NT2/D1 (cell line): ENCODE data around the gene MCTP1.

Experiments
- SUZ12 ChIP-seq: IDR thresholded peaks from 2 replicates; pipeline ENCODE4 v1.6.1; 2011; ENCODE audit not compliant: insufficient read length, insufficient read depth; ENCODE audit errors: extremely low read depth
- YY1 ChIP-seq: IDR thresholded peaks from 2 replicates; pipeline ENCODE4 v1.6.1; 2011; ENCODE audit not compliant: insufficient read length, insufficient read depth
- ZNF274 ChIP-seq: IDR thresholded peaks from 2 replicates; pipeline ENCODE4 v1.6.1; 2011; ENCODE audit warnings: mild to moderate bottlenecking, low read depth, low read length

DNA sequence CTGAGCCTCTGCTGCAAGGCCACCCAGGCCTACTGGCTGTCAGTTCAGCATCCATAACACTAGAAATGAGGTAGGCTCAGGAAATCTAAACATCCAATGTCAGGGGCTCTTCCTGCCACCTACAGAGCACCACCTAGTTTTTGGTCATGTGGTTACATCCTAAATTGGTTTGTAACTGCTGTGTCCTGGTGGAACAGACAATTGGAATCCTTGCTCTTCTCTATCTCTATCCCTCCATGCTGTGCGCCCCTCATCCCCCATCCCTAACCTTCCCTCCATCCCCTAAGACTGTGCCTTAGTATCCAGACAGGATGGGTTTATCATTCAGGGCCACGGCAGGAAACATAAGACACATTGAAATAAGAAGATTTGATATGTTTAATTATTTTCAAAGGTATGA, 11.4 kb upstream of the MCTP1 start:
- TF ChIP-seq YY1 (no peak), ZNF274 (no peak), SUZ12 (no peak)
